H9 (cell line): ENCODE results near the gene AMOTL1. TPM values are rescaled to one million over a fixed set of nuclear protein-coding genes. Genes with fewer than 3 reads are reported as not detected.

Experiments
- DNase-seq: peaks from one replicate; pipeline ENCODE4 v3.0.0-alpha.2; 2017
- H2AFZ ChIP-seq: one replicate; pipeline ENCODE4 v1.6.1; 2013; ENCODE audit warnings: mild to moderate bottlenecking, low read length, control low read depth, moderate library complexity
- H2AK5ac ChIP-seq: 2 replicates; pipeline ENCODE4 v1.6.1; 2013; ENCODE audit warnings: low read length, control low read depth, mixed read lengths; ENCODE audit not compliant: insufficient read length
- H2BK120ac ChIP-seq: one replicate; pipeline ENCODE4 v1.6.1; 2013; ENCODE audit warnings: low read depth, mild to moderate bottlenecking, low read length, control low read depth, inconsistent platforms; ENCODE audit not compliant: poor library complexity, severe bottlenecking
- H2BK12ac ChIP-seq: 2 replicates; pipeline ENCODE4 v1.6.1; 2013; ENCODE audit warnings: low read length, control low read depth, mixed read lengths, low read depth; ENCODE audit not compliant: insufficient read length
- H2BK15ac ChIP-seq: 2 replicates; pipeline ENCODE4 v1.6.1; 2013; ENCODE audit warnings: low read depth, low read length, control low read depth
- H2BK20ac ChIP-seq: one replicate; pipeline ENCODE4 v1.6.1; 2013; ENCODE audit warnings: low read depth, mild to moderate bottlenecking, low read length, control low read depth, inconsistent platforms; ENCODE audit not compliant: poor library complexity, severe bottlenecking
- H2BK5ac ChIP-seq: 2 replicates; pipeline ENCODE4 v1.6.1; 2013; ENCODE audit warnings: low read length, control low read depth, mixed read lengths; ENCODE audit not compliant: insufficient read length
- H3K14ac ChIP-seq: 2 replicates; pipeline ENCODE4 v1.6.1; 2013; ENCODE audit warnings: low read length, control low read depth; ENCODE audit not compliant: insufficient read depth
- H3K18ac ChIP-seq: 2 replicates; pipeline ENCODE4 v1.6.1; 2013; ENCODE audit warnings: low read depth, mild to moderate bottlenecking, mixed read lengths, low read length, control low read depth; ENCODE audit not compliant: insufficient read length
- H3K23ac ChIP-seq: 2 replicates; pipeline ENCODE4 v1.6.1; 2013; ENCODE audit warnings: low read length, control low read depth, mixed read lengths, low read depth; ENCODE audit not compliant: insufficient read length
- H3K23me2 ChIP-seq: 2 replicates; pipeline ENCODE4 v1.6.1; 2013; ENCODE audit warnings: low read depth, mild to moderate bottlenecking, mixed read lengths, low read length, control low read depth; ENCODE audit not compliant: insufficient read length, poor library complexity, severe bottlenecking
- H3K27ac ChIP-seq: 2 replicates; pipeline ENCODE4 v1.5.1; 2013; ENCODE audit warnings: low read length, control low read depth, mixed read lengths, low read depth; ENCODE audit not compliant: insufficient read length
- H3K27me3 ChIP-seq: 2 replicates; pipeline ENCODE4 v1.6.1; 2013; ENCODE audit warnings: low read length, control low read depth, inconsistent platforms; ENCODE audit not compliant: insufficient read depth
- H3K4ac ChIP-seq: 2 replicates; pipeline ENCODE4 v1.6.1; 2013; ENCODE audit warnings: low read depth, mild to moderate bottlenecking, control low read depth, inconsistent platforms, low read length, moderate library complexity
- H3K4me1 ChIP-seq: 2 replicates; pipeline ENCODE4 v1.6.1; 2013; ENCODE audit warnings: low read length, control low read depth, inconsistent platforms; ENCODE audit not compliant: insufficient read depth
- H3K4me2 ChIP-seq: 2 replicates; pipeline ENCODE4 v1.6.1; 2013; ENCODE audit warnings: low read length, control low read depth, mixed read lengths; ENCODE audit not compliant: insufficient read length, insufficient read depth
- H3K56ac ChIP-seq: 2 replicates; pipeline ENCODE4 v1.6.1; 2013; ENCODE audit warnings: low read depth, mild to moderate bottlenecking, mixed read lengths, low read length, control low read depth; ENCODE audit not compliant: insufficient read length
- H3K79me1 ChIP-seq: 2 replicates; pipeline ENCODE4 v1.6.1; 2013; ENCODE audit warnings: low read depth, mild to moderate bottlenecking, moderate library complexity, low read length, control low read depth, inconsistent platforms; ENCODE audit not compliant: insufficient read depth, poor library complexity, severe bottlenecking
- H3K79me2 ChIP-seq: 2 replicates; pipeline ENCODE4 v1.6.1; 2013; ENCODE audit warnings: low read length, control low read depth, inconsistent platforms; ENCODE audit not compliant: insufficient read depth
- H3K9ac ChIP-seq: 2 replicates; pipeline ENCODE4 v1.6.1; 2013; ENCODE audit warnings: low read length, control low read depth, mixed read lengths; ENCODE audit not compliant: insufficient read length; ENCODE audit errors: extremely low read depth
- H3K9me3 ChIP-seq: one replicate; pipeline ENCODE4 v1.6.1; 2013; ENCODE audit warnings: low read depth, low read length, inconsistent platforms; ENCODE audit not compliant: control insufficient read depth
- H3T11ph ChIP-seq: one replicate; pipeline ENCODE4 v1.6.1; 2013; ENCODE audit warnings: mild to moderate bottlenecking, low read length, control low read depth, inconsistent platforms
- H4K20me1 ChIP-seq: one replicate; pipeline ENCODE4 v1.6.1; 2013; ENCODE audit not compliant: control insufficient read depth, insufficient read length, insufficient read depth
- H4K5ac ChIP-seq: 2 replicates; pipeline ENCODE4 v1.6.1; 2013; ENCODE audit warnings: low read depth, mild to moderate bottlenecking, mixed read lengths, low read length, control low read depth; ENCODE audit not compliant: insufficient read length
- H4K8ac ChIP-seq: replicated peaks from 2 replicates; pipeline ENCODE4 v1.6.1; 2013; ENCODE audit warnings: low read length, control low read depth, mixed read lengths, low read depth; ENCODE audit not compliant: insufficient read length
- H4K91ac ChIP-seq: 2 replicates; pipeline ENCODE4 v1.6.1; 2013; ENCODE audit warnings: low read depth, mild to moderate bottlenecking, moderate library complexity, mixed read lengths, low read length, control low read depth; ENCODE audit not compliant: insufficient read length
- H3K27ac Mint-ChIP-seq, 3 experiments: 2 replicates in 2 of 3; 3 replicates in 1 of 3; pipeline ENCODE4 v1.8.0; 2020 to 2021; ENCODE audit warnings: mixed read lengths in 3 of 3, mild to moderate bottlenecking in 1 of 3, moderate library complexity in 1 of 3
- H3K27me3 Mint-ChIP-seq: 2 replicates; pipeline ENCODE4 v1.8.0; 2021; ENCODE audit warnings: low read depth, mild to moderate bottlenecking, moderate library complexity, mixed read lengths
- H3K36me3 Mint-ChIP-seq, 3 experiments: 2 replicates in 2 of 3; 3 replicates in 1 of 3; pipeline ENCODE4 v1.8.0; 2020 to 2021; ENCODE audit warnings: low read depth in 3 of 3, mixed read lengths in 3 of 3; ENCODE audit not compliant: insufficient read depth in 1 of 3
- H3K4me1 Mint-ChIP-seq, 2 experiments: 2 replicates each; pipeline ENCODE4 v1.8.0; 2020; ENCODE audit warnings: mixed read lengths in 2 of 2
- H3K4me3 Mint-ChIP-seq, 2 experiments: 2 replicates in 1 of 2; 3 replicates in 1 of 2; pipeline ENCODE4 v1.8.0; 2020 to 2021; ENCODE audit warnings: mild to moderate bottlenecking in 2 of 2, mixed read lengths in 2 of 2, moderate library complexity in 1 of 2
- H3K9me3 Mint-ChIP-seq, 2 experiments: 2 replicates in 1 of 2; 3 replicates in 1 of 2; pipeline ENCODE4 v1.8.0; 2020; ENCODE audit warnings: mild to moderate bottlenecking in 2 of 2, mixed read lengths in 2 of 2, moderate library complexity in 1 of 2
- CTCF ChIP-seq: fragments of 200-600 bp; sonication (generic); conservative IDR thresholded peaks from 3 replicates; pipeline ENCODE4 v1.8.0; 2021; ENCODE audit warnings: antibody characterized with exemption, mild to moderate bottlenecking
- WGBS: extraction: QIAGEN DNeasy Blood & Tissue Kit; methylation state at CpG from one replicate; pipeline ENCODE4 v1.1.7; 2013; ENCODE audit warnings: missing lambda C conversion rate, low lambda C conversion rate, mixed read lengths; ENCODE audit not compliant: insufficient read length; ENCODE audit errors: extremely low coverage; 5-methylcytosine and 5-hydroxymethylcytosine counted together
- total RNA-seq: library from RNA; stranded (reverse); gene quantifications from 2 replicates; pipeline ENCODE4 v1.2.1, GENCODE V29; 2021

Gene AMOTL1
- total RNA-seq, 1 experiment from 2014 or later = 18.5 TPM

DNA sequence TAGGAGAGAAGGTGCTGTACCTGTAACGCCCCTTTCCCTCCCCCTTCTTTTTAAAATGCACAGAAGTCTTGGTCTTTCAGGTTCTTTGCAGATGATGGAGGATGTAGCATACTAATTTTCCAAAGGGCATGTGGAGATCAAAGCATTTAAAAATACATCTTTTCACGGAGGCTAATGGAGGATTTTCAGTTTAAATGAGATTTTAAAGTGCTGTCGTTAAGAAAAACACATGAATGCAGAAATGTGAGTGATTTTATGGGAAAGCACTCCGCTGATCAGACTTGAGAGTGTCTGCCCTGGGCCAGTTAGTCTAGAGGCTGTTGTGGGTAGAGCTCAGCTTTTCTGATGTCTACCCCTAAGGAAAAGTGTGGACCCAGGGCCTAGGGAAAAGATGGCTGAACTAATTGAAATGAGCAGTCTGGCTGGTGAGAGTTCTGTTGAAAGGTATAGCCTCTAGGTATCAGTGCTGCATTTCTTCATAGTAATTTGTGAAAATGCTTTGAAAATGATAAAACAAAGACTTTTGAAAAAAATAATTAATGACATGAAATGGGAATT is 2.5 kb downstream of the AMOTL1 start:
- H3K14ac ChIP-seq = no peak overlapping the region
- H2BK12ac ChIP-seq = no peak overlapping the region
- H4K5ac ChIP-seq = no peak overlapping the region
- Mint-ChIP-seq H3K36me3 (peaks cover 0 to 6% (median 6%) of the 10 kb centered on the region in 3 experiments; a peak in 4 of 7 replicates), H3K27me3 (peaks cover 21% of the 10 kb centered on the region), H3K4me1 (peaks cover 25 to 27% of the 10 kb centered on the region in 2 experiments), H3K27ac (no peak overlapping the region; a peak in 1 of 7 replicates), H3K9me3 (peaks cover 0 to 4% of the 10 kb centered on the region in 2 experiments; a peak in 3 of 5 replicates), H3K4me3 (peak overlapping the region in 1 of 2 experiments; percentile 89; a peak in 3 of 5 replicates)
- no peak overlapping the region for H2BK15ac ChIP-seq
- H3K27ac ChIP-seq = no peak overlapping the region
- H4K8ac ChIP-seq = no peak overlapping the region
- no peak overlapping the region for H3K56ac ChIP-seq
- no peak overlapping the region for H2AK5ac ChIP-seq
- H3K9me3 ChIP-seq = no peaks in the 10 kb centered on the region
- H3K23me2 ChIP-seq = peaks cover 13% of the 10 kb centered on the region
- H3K27me3 ChIP-seq = peaks cover 25% of the 10 kb centered on the region; the same call in 1 of the 2 replicates
- DNase-seq = no peak
- no peak overlapping the region for H3K4ac ChIP-seq
- H3K4me2 ChIP-seq = no peak overlapping the region
- H3K18ac ChIP-seq = no peak overlapping the region
- no peak for TF ChIP-seq CTCF
- no peak overlapping the region for H2BK5ac ChIP-seq
- no peak overlapping the region for H3K9ac ChIP-seq
- H4K91ac ChIP-seq = no peak overlapping the region
- H2BK20ac ChIP-seq = no peak overlapping the region
- H2BK120ac ChIP-seq = no peak overlapping the region
- no peak overlapping the region for H3K23ac ChIP-seq
- H3K79me2 ChIP-seq = peaks cover 8% of the 10 kb centered on the region; the same call in 1 of the 2 replicates
- peaks cover 3% of the 10 kb centered on the region for H3K79me1 ChIP-seq
- no CpG with 5 or more reads among the region's 4 CpGs for WGBS
- no peak overlapping the region for H2AFZ ChIP-seq
- no peaks in the 10 kb centered on the region for H4K20me1 ChIP-seq
- H3T11ph ChIP-seq = no peak overlapping the region
- peaks cover 3% of the 10 kb centered on the region; the same call in 1 of the 2 replicates for H3K4me1 ChIP-seq
